Activated naive CD8-positive, alpha-beta T cell treated with anti-CD3 and anti-CD28 coated beads, Interleukin-2, amount 50 U/mL, for 24 hours (primary cell): Measurements from ENCODE around the gene SND1.

ENCODE experiments used
- ATAC-seq: fragments of 150-1000 bp; cut with Tn5 transposase; one replicate; pipeline ENCODE4 v1.10.0; 2021
- DNase-seq: peaks from one replicate; pipeline ENCODE4 v3.0.0; 2021
- H3K27ac Mint-ChIP-seq: one replicate; pipeline ENCODE4 v1.8.0; 2021; ENCODE audit warnings: mild to moderate bottlenecking, mixed read lengths
- H3K27me3 Mint-ChIP-seq: one replicate; pipeline ENCODE4 v1.8.0; 2021; ENCODE audit warnings: mixed read lengths
- H3K36me3 Mint-ChIP-seq: one replicate; pipeline ENCODE4 v1.8.0; 2021; ENCODE audit warnings: low read depth, mixed read lengths
- H3K4me1 Mint-ChIP-seq: one replicate; pipeline ENCODE4 v1.8.0; 2021; ENCODE audit warnings: mixed read lengths
- H3K4me3 Mint-ChIP-seq: one replicate; pipeline ENCODE4 v1.8.0; 2021; ENCODE audit warnings: mild to moderate bottlenecking, moderate library complexity, mixed read lengths
- H3K9me3 Mint-ChIP-seq: one replicate; pipeline ENCODE4 v1.8.0; 2021; ENCODE audit warnings: mixed read lengths

Gene SND1

DNA sequence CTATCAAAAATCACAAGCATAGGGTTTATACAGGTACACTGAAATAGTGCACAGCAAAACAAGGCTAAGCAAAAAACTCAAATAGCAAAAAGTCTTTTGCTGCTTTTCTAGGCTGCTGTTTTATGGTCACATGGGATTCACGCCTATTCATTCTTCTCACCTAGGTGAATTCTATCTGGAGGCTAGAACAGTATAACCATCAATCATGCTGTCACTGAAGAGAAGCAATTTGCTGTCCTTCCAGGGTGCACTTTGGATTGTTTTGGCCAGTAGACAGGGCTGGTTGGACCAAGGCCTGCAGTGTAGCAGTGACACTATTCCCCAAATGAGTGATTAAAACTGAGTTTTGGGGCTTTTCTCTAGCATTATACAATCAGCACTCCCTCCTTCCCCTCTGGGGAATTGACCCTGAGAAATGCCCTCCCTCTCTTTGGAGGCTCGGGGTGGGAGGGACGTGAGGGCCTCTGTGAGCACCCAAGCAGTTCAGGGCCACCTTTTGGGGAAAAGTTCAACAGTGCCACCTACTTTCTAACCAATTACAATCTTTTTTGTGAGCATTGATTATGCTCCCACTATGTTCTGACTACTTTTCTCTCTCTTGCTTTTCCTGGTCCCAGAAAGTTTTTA lies 16.2 kb upstream of the SND1 start:
- Mint-ChIP-seq H3K9me3 (no peaks in the 10 kb centered on the region), H3K4me3 (no peak overlapping the region), H3K36me3 (no peaks in the 10 kb centered on the region), H3K27ac (no peak overlapping the region), H3K4me1 (peaks cover 7% of the 10 kb centered on the region), H3K27me3 (peaks cover 22% of the 10 kb centered on the region)
- DNase-seq, result no peak
- no peak for ATAC-seq

DNA sequence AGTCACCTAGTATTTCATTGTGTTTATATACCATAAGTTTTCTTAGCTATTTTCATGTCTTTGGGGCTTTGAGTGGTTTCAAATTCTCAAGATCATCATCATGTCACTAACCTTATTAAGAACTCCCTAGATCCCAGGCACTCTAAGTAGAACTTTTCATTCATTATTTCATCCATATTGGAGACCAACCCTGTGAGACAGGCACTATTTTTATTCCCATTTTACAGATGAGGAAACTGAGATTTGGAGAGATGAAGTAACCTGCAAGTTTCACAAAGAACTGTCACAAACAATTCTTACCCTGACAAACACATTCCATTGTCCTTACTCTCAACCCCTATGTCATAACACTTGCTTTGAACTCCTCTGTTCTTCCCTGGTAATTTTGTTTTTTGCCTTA lies 13.8 kb upstream of the SND1 start:
- H3K4me1 Mint-ChIP-seq, result peaks cover 7% of the 10 kb centered on the region
- H3K27me3 Mint-ChIP-seq, result peaks cover 20% of the 10 kb centered on the region
- H3K9me3 Mint-ChIP-seq, result no peaks in the 10 kb centered on the region

DNA sequence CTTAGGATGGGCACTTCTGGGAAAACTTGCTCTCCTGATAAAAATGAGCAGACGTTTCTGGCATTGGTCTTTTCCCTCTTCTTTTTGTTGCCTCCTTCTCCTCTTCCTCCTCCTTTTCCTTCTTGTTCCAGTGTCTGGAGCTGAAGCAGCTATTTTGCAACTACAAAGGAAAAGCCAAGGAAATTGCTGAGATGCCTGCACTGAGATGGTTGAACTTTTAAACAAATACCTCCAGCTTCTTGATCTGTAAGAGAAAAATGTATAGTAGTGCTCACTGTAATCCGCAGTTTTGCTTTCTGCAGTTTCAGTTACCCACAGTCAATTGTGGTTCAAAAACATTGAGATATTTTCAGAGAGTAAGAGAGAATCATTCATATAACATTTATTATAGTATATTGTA lies 7.5 kb upstream of the SND1 start:
- Mint-ChIP-seq H3K27ac (no peak overlapping the region), H3K4me3 (no peak overlapping the region), H3K36me3 (no peaks in the 10 kb centered on the region), H3K27me3 (peaks cover 6% of the 10 kb centered on the region), H3K9me3 (no peaks in the 10 kb centered on the region), H3K4me1 (no peaks in the 10 kb centered on the region)
- ATAC-seq (no peak), DNase-seq (no peak)

More for the DNA sequence above, 13.8 kb upstream of the SND1 start:
- H3K36me3 Mint-ChIP-seq, result no peaks in the 10 kb centered on the region
- ATAC-seq (no peak), DNase-seq (no peak)
- H3K4me3 Mint-ChIP-seq, result no peak overlapping the region
- H3K27ac Mint-ChIP-seq, result no peak overlapping the region

DNA sequence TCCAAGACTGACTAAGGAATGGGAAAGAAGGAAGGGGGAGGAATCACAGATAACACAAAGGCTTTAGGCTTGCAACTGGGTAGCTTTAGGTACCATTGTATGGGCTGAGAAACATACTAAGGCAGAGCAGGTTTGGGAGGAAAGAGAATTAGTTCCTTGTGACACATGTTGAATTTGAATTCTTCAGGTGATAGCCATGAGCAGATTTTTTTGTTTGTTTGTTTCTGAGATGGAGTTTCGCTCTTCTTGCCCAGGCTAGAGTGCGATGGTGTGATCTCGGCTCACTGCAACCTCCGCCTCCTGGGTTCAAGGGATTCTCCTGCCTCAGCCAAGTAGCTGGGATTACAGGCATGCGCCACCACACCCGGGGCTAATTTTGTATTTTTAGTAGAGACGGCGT lies 4.4 kb upstream of the SND1 start:
- Mint-ChIP-seq H3K9me3 (no peaks in the 10 kb centered on the region), H3K27me3 (no peaks in the 10 kb centered on the region), H3K4me3 (no peak overlapping the region), H3K27ac (no peak overlapping the region), H3K36me3 (peaks cover 2% of the 10 kb centered on the region), H3K4me1 (peaks cover 9% of the 10 kb centered on the region)
- ATAC-seq (no peak), DNase-seq (no peak)

DNA sequence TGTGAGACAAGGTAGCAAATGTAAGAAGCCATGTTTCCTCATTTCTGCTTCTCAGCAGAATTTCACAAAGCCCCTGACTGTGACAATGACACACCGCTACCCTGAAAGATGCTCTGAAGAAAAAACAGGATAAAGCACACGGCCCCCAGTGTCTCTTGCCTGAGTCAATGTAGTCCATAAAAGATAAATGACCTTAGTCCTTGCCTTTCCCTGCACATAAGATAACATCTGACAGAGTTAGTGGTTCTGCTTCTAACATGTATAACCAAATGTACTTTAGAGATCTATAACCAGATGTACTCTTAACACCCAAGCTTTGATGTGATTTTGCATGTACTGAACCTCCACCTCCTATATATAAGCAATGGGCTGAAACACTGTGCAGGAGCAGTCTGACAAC lies 3.0 kb upstream of the SND1 start:
- Mint-ChIP-seq H3K9me3 (no peaks in the 10 kb centered on the region), H3K36me3 (peaks cover 11% of the 10 kb centered on the region), H3K27me3 (no peaks in the 10 kb centered on the region), H3K4me3 (no peak overlapping the region), H3K4me1 (peaks cover 21% of the 10 kb centered on the region), H3K27ac (no peak overlapping the region)
- DNase-seq, result no peak
- ATAC-seq, result no peak

DNA sequence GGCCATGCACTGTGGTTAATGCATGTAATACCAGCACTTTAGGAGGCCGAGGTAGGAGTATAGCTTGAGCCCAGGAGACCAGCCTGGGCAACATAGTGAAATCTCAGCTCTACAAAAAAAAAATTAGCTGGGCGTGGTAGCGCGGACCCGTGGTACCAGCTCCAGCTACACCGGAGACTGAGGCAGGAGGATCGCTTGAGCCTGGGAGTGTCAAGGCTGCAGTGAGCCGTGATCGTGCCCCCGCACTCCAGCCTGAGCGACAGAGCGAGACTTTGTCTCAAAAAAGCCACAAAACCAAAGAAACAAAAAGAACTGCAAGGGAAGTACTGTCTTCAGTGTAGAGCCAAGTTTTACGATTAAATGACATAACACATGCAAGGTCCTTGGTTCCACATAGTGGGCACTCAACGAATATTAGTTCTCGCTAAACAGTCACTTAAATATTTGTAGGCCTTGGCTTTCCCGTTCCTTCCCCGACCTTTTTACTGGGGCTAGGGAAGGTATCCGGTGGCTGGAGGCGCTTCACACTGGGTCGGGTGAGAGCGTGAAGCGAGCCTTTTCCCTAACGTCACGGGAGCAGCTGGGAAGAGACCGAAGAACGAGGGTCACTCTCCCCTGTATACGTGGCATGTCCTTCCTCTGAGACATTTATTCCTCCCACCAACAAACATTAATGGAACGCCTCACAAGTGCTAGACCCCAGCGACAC lies 993 bp upstream of the SND1 start:
- Mint-ChIP-seq H3K9me3 (no peaks in the 10 kb centered on the region), H3K36me3 (peaks cover 30% of the 10 kb centered on the region), H3K27me3 (no peaks in the 10 kb centered on the region), H3K4me3 (no peak overlapping the region), H3K27ac (peak overlapping the region; percentile 99), H3K4me1 (peaks cover 41% of the 10 kb centered on the region)
- ATAC-seq, result no peak
- peak; percentile 14 for DNase-seq

DNA sequence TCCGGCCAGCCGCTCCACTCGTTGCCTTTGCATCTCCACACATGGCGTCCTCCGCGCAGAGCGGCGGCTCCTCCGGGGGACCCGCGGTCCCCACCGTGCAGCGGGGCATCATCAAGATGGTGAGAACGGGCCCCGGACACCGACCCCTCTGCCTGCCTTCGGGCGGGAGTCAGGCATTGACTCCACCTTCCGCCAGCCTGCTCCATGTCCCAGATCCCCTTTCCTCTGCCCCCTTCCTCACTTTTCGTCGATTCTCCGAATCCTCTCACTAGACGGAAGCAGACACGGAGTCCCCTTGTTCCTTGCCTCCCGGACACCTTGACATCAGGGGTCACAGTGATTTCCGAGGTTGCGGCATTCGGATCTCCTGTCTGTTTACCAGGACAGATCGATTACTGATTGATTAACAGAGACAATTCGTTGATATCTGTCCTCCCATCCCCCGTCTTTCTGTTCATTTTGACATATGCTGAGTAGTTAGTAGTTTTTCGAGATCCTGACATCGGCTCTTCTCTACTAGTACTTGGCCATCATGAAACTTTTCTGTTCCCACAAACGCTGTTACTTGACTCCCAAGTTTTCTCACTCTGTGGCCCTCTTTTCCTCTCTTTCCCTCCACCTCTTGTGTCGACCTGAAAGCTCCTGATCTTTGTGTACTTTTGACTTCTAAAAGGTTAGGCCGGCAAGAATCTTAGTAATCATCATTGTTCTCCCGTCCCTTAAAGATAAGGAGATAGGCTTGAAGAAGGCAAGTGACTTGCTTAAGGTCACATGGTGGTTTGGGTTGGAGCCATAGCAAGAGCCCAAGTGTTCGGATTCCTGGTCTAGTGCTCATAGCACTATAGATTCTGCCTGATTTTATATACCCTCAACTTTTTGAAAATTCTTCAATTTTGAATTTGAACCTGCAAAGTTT lies 597 bp downstream of the SND1 start:
- no peak overlapping the region for H3K4me3 Mint-ChIP-seq
- no peaks in the 10 kb centered on the region for H3K9me3 Mint-ChIP-seq
- H3K27me3 Mint-ChIP-seq, result no peaks in the 10 kb centered on the region
- DNase-seq (no peak), ATAC-seq (peak; percentile 10)
- H3K4me1 Mint-ChIP-seq, result peaks cover 46% of the 10 kb centered on the region
- peaks cover 38% of the 10 kb centered on the region for H3K36me3 Mint-ChIP-seq
- peak overlapping the region; percentile 99 for H3K27ac Mint-ChIP-seq

DNA sequence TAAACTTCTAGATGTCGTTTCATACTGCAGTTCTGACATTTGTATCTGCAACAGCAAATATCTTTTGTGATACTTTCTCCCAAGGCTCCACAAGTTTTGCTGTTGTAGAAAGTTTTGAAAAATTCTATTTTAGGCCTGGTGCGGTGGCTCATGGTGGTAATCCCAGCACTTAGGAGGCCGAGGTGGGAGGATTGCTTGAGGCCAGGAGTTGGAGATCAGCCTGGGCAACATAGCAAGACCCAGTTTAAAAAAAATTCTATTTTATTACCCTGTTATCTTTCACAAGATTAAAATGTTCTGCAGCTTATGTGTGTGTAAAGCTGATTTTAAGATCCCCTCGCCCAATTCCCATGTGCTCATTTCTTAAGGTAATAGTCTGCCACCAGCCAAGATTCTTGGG lies 1.4 kb downstream of the SND1 start:
- no peak for ATAC-seq
- H3K27me3 Mint-ChIP-seq, result no peaks in the 10 kb centered on the region
- H3K27ac Mint-ChIP-seq, result peak overlapping the region; percentile 99
- no peak for DNase-seq
- peaks cover 49% of the 10 kb centered on the region for H3K4me1 Mint-ChIP-seq
- H3K9me3 Mint-ChIP-seq, result no peaks in the 10 kb centered on the region
- peaks cover 42% of the 10 kb centered on the region for H3K36me3 Mint-ChIP-seq
- H3K4me3 Mint-ChIP-seq, result no peak overlapping the region

DNA sequence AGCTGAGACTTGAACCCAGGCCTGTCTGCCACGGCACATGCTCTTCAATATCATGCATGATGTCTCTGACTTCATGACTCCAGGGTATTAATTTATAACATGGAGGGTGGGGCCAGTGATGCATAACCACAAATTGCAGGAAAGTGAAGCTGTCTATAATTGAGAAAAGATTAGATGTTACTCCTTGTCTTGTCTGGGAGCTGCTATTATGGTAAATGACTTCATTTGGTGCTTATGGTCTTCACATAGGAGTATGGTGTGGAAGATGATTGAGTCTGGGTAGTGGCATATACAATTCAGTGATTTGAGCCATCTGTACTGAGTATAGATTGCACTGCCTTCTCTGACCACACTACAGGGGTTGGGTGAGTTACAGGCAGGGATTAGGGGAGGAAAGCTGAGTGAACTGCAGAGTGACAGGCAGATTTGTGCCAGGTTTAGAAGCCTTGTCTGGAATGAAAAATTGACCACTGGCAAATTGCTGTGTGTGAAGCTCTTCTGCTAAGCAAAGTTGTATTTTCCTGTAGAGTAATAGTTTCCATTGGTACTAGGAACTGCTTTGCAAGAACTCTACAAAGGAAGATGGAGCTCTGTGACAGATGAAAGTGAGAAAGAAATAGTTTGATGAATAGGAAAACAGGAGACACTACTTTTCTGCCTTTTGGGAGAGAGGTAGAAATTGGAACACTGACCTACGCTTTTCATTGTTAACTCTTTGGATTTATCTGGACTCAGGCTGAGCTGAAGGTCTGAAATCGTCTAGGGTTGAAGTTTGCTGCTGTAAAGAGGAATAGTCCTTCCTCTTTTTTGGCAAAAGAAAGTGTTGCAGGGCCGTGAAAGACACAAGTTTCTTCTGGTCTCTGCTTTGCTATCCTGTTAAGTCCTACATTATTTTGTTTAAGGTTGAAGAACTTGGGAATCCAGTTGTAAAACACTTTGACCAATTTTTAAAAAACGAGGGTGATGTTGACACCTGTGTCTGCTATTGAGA lies 2.7 kb downstream of the SND1 start:
- peak overlapping the region; percentile 82 for H3K27ac Mint-ChIP-seq
- peaks cover 58% of the 10 kb centered on the region for H3K4me1 Mint-ChIP-seq
- no peaks in the 10 kb centered on the region for H3K27me3 Mint-ChIP-seq

DNA sequence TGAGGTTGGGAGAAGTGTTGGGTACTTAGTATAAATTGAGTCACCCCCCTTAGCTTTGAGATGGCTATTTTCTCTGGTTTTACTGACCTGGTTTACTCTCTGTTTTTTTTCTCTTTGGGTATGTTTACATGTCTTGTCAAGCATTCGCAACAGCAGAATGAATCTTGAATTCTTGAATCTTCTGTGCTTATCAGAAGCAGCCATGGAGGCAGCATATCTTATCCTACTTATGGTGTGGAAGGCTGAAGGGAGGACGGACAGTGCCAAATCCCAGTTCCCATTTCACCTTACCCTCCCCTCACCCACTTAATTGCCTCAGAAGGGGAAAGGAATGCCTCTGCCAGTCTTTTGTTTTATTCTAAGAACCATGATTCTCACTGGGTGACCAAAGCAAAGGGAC lies 3.7 kb downstream of the SND1 start:
- Mint-ChIP-seq H3K27ac (no peak overlapping the region), H3K4me1 (peaks cover 59% of the 10 kb centered on the region), H3K27me3 (no peaks in the 10 kb centered on the region), H3K4me3 (peak overlapping the region; percentile 34), H3K36me3 (peaks cover 61% of the 10 kb centered on the region), H3K9me3 (no peaks in the 10 kb centered on the region)
- ATAC-seq (no peak), DNase-seq (no peak)

More for the DNA sequence above, 2.7 kb downstream of the SND1 start:
- ATAC-seq (no peak), DNase-seq (no peak)
- Mint-ChIP-seq H3K36me3 (peaks cover 53% of the 10 kb centered on the region), H3K9me3 (no peaks in the 10 kb centered on the region), H3K4me3 (no peak overlapping the region)

DNA sequence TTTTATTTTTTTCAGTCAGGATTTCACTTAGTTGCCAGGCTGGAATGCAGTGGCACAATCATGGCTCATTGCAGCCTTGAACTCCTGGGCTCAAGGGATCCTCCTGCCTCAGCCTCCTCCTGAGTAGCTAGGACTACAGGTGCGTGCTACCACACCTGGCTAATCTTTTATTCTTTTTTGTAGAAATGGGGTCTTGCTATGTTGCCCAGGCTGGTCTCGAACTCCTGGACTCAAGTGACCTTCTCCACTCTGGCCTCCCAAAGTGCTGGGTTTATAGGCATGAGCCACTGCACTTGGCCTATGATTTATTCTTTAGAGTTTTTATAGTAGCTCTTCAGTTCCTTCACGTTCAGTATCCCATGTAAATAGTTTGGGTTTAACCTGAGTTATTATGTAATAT lies 5.5 kb downstream of the SND1 start:
- H3K27ac Mint-ChIP-seq, result no peak overlapping the region
- H3K4me1 Mint-ChIP-seq, result peaks cover 51% of the 10 kb centered on the region
- peaks cover 72% of the 10 kb centered on the region for H3K36me3 Mint-ChIP-seq
- no peak for DNase-seq
- H3K27me3 Mint-ChIP-seq, result no peaks in the 10 kb centered on the region
- H3K9me3 Mint-ChIP-seq, result no peaks in the 10 kb centered on the region
- no peak for ATAC-seq
- H3K4me3 Mint-ChIP-seq, result no peak overlapping the region

DNA sequence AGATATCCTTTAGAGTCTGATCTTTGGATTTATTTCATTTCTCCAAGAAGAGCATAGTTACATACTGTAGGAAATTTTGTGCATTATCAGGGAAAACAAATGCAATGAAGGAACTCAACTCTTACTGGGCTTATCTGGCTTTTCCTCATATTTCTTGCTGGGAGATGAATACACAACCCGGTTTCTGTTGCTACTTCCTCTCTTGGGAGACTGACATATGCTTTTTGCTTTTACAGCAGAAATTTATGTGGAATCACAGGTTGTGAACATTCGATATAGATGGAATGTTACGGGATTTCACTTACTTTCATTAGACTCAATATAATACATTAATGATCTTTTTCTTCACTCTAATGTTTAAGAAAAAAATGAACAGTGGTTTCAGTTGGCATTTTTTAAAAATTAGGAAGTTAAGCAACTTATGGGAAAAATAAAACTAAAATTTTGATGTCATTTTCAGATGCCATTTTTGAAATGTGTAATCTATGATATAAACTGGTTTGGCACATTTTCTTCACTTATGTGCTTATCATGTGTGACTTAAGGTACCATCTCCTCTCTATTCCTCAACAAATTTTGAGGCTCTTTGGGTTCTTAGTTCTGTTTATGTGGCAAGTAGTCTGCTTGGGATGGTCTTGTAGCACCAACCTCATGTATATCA lies 7.1 kb downstream of the SND1 start:
- peaks cover 65% of the 10 kb centered on the region for H3K36me3 Mint-ChIP-seq
- no peak overlapping the region for H3K4me3 Mint-ChIP-seq

DNA sequence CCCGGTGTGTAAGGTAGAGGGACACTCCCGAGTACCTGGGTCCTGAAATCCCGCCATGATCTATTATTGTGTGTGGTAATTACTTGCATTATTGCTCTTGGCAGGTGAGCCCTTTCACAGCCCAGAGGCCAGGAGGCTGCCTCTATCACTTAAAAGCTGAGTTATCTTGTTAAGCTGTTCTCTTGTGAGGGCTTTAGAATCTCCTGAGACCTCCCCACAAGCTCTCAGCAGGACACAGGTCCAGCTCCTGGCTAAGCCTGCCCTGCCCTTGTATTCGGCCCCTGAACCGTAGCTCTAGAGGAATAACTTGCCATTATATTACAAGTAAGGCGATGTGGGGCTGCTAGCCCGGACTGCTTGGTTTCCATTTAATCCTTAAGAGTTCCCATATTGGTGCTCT lies 13.9 kb downstream of the SND1 start:
- Mint-ChIP-seq H3K27ac (peak overlapping the region; percentile 84), H3K4me3 (no peak overlapping the region), H3K9me3 (no peaks in the 10 kb centered on the region), H3K36me3 (peaks cover 49% of the 10 kb centered on the region), H3K27me3 (no peaks in the 10 kb centered on the region), H3K4me1 (peaks cover 49% of the 10 kb centered on the region)
- ATAC-seq (no peak), DNase-seq (no peak)

More for the DNA sequence above, 7.1 kb downstream of the SND1 start:
- H3K27me3 Mint-ChIP-seq, result no peaks in the 10 kb centered on the region
- H3K4me1 Mint-ChIP-seq, result peaks cover 41% of the 10 kb centered on the region
- ATAC-seq, result no peak
- no peaks in the 10 kb centered on the region for H3K9me3 Mint-ChIP-seq
- DNase-seq, result no peak
- H3K27ac Mint-ChIP-seq, result no peak overlapping the region
